GM23338 (cell line): ENCODE data around the gene NUP42. TPM values are rescaled to one million over a fixed set of nuclear protein-coding genes. Genes with fewer than 3 reads are reported as not detected.
"Not testable (repeated sequence)": the region's sequence is repeated elsewhere in the genome, so short reads cannot be mapped to it uniquely, and the experiment has no call there.

Experiments
- ATAC-seq: fragments of 200-7000 bp; cut with Tn5 transposase; 3 replicates; pipeline ENCODE4 v1.9.1; 2020
- DNase-seq: peaks from one replicate; pipeline ENCODE4 v3.0.0-alpha.2; 2015; ENCODE audit warnings: low spot score
- H2AFZ ChIP-seq: fragments of 200-600 bp; sonication (generic); 2 replicates; pipeline ENCODE4 v1.8.0; 2016; ENCODE audit warnings: antibody characterized with exemption, mild to moderate bottlenecking, moderate library complexity
- H3F3A ChIP-seq: fragments of 200-600 bp; sonication (generic); replicated peaks from 2 replicates; pipeline ENCODE4 v1.8.0; 2017; ENCODE audit warnings: antibody characterized with exemption, mixed run types, low read depth
- H3K27ac ChIP-seq: fragments of 200-600 bp; sonication (generic); 2 replicates; pipeline ENCODE4 v1.6.1; 2016; ENCODE audit warnings: low read depth
- H3K27me3 ChIP-seq: fragments of 200-600 bp; sonication (generic); 2 replicates; pipeline ENCODE4 v1.8.0; 2016; ENCODE audit warnings: mild to moderate bottlenecking, mixed run types, moderate library complexity; ENCODE audit not compliant: insufficient read depth
- H3K36me3 ChIP-seq: fragments of 200-600 bp; sonication (generic); 2 replicates; pipeline ENCODE4 v1.8.0; 2016; ENCODE audit warnings: mild to moderate bottlenecking; ENCODE audit not compliant: insufficient read depth
- H3K4me1 ChIP-seq: fragments of 200-600 bp; sonication (generic); 2 replicates; pipeline ENCODE4 v1.8.0; 2016; ENCODE audit warnings: mild to moderate bottlenecking, moderate library complexity; ENCODE audit not compliant: insufficient read depth
- H3K4me2 ChIP-seq: fragments of 200-600 bp; sonication (generic); 2 replicates; pipeline ENCODE4 v1.7.1; 2017; ENCODE audit warnings: mixed run types
- H3K4me3 ChIP-seq: fragments of 200-600 bp; sonication (generic); 2 replicates; pipeline ENCODE4 v1.6.1; 2016; ENCODE audit warnings: mixed run types
- H3K79me2 ChIP-seq: fragments of 200-600 bp; sonication (generic); replicated peaks from 2 replicates; pipeline ENCODE4 v1.8.0; 2017; ENCODE audit warnings: mild to moderate bottlenecking; ENCODE audit not compliant: insufficient read depth
- H3K9me2 ChIP-seq: fragments of 200-600 bp; sonication (generic); 2 replicates; pipeline ENCODE4 v1.8.0; 2017; ENCODE audit not compliant: insufficient read depth
- H4K20me1 ChIP-seq: fragments of 200-600 bp; sonication (generic); replicated peaks from 2 replicates; pipeline ENCODE4 v1.8.0; 2017; ENCODE audit warnings: mild to moderate bottlenecking; ENCODE audit not compliant: insufficient read depth
- H3K27ac Mint-ChIP-seq: 2 replicates; pipeline ENCODE4 v1.8.0; 2020; ENCODE audit warnings: inconsistent platforms, mild to moderate bottlenecking, moderate library complexity, mixed read lengths
- H3K27me3 Mint-ChIP-seq: 3 replicates; pipeline ENCODE4 v1.8.0; 2022; ENCODE audit warnings: low read depth, mild to moderate bottlenecking, moderate library complexity, mixed read lengths, inconsistent platforms; ENCODE audit not compliant: insufficient read depth, poor library complexity
- H3K36me3 Mint-ChIP-seq: 3 replicates; pipeline ENCODE4 v1.8.0; 2021; ENCODE audit warnings: low read depth, mild to moderate bottlenecking, inconsistent platforms, moderate library complexity, mixed read lengths
- H3K4me1 Mint-ChIP-seq: 3 replicates; pipeline ENCODE4 v1.8.0; 2020; ENCODE audit warnings: mild to moderate bottlenecking, inconsistent platforms, mixed read lengths
- H3K4me3 Mint-ChIP-seq: 3 replicates; pipeline ENCODE4 v1.8.0; 2021; ENCODE audit warnings: moderate library complexity, mild to moderate bottlenecking, inconsistent platforms, mixed read lengths
- H3K9me3 Mint-ChIP-seq: 3 replicates; pipeline ENCODE4 v1.8.0; 2020; ENCODE audit warnings: moderate library complexity, mild to moderate bottlenecking, inconsistent platforms, mixed read lengths
- CREB1 ChIP-seq: fragments of 250-450 bp; sonication (Bioruptor Pico); IDR thresholded peaks from 2 replicates; pipeline ENCODE4 v1.5.0; 2020; ENCODE audit warnings: low read depth, mild to moderate bottlenecking, moderate library complexity
- CTCF ChIP-seq, 2 experiments: fragments of 200-600 bp in 1 of 2; sonication (generic) in 1 of 2; conservative IDR thresholded peaks; 2 replicates each; pipeline versions ENCODE4 v1.5.1 to v1.6.1; 2016 to 2017; ENCODE audit warnings: antibody characterized with exemption in 2 of 2, low read depth in 2 of 2, mild to moderate bottlenecking in 2 of 2, moderate library complexity in 1 of 2
- ETS1 ChIP-seq: IDR thresholded peaks from 2 replicates; pipeline ENCODE4 v1.6.1; 2016; ENCODE audit warnings: antibody characterized with exemption
- EZH2 ChIP-seq: fragments of 200-600 bp; sonication (generic); IDR thresholded peaks from one replicate; pipeline ENCODE4 v1.8.0; 2017; ENCODE audit warnings: antibody characterized with exemption, mild to moderate bottlenecking, low read depth; ENCODE audit not compliant: unreplicated experiment
- POLR2AphosphoS5 ChIP-seq: IDR thresholded peaks from 2 replicates; pipeline ENCODE4 v1.6.1; 2016; ENCODE audit warnings: antibody characterized with exemption, low read depth
- STAT1 ChIP-seq: IDR thresholded peaks from one replicate; pipeline ENCODE4 v1.6.1; 2016; ENCODE audit warnings: antibody characterized with exemption; ENCODE audit not compliant: unreplicated experiment
- ZNF114 ChIP-seq: fragments of 250-450 bp; sonication (Bioruptor Pico); IDR thresholded peaks from 2 replicates; pipeline ENCODE4 v1.5.0; 2020; ENCODE audit warnings: mild to moderate bottlenecking, moderate library complexity
- polyA plus RNA-seq: library from polyadenylated mRNA; unstranded; fragments of >200 nt; fragmentation: Nextera tagmentation; extraction: Ambion mirVana; gene quantifications from 2 replicates; pipeline ENCODE4 v1.2.1, GENCODE V29; 2016
- total RNA-seq: library from RNA; depleted of rRNA; stranded (reverse); fragments of >200 nt; shearing (Covaris generic); gene quantifications from 2 replicates; pipeline ENCODE4 v1.2.3, GENCODE V29; 2014
- TF ChIP-seq, protein P1 (sequence below): IDR thresholded peaks from one replicate; pipeline ENCODE4 v1.6.1; 2018; ENCODE audit warnings: antibody characterized with exemption; ENCODE audit not compliant: unreplicated experiment

The NUP42 gene
- total and polyA plus RNA-seq, 2 experiments from 2014 or later, result 39.1 to 42.7 TPM

GRCh38 chr7:23185980-23186379 lies 4.1 kb downstream of the NUP42 start (continued):
- TF ChIP-seq POLR2AphosphoS5, result no peak
- no peak for TF ChIP-seq STAT1
- no peak for TF ChIP-seq ETS1
- TF ChIP-seq, protein P1, sequence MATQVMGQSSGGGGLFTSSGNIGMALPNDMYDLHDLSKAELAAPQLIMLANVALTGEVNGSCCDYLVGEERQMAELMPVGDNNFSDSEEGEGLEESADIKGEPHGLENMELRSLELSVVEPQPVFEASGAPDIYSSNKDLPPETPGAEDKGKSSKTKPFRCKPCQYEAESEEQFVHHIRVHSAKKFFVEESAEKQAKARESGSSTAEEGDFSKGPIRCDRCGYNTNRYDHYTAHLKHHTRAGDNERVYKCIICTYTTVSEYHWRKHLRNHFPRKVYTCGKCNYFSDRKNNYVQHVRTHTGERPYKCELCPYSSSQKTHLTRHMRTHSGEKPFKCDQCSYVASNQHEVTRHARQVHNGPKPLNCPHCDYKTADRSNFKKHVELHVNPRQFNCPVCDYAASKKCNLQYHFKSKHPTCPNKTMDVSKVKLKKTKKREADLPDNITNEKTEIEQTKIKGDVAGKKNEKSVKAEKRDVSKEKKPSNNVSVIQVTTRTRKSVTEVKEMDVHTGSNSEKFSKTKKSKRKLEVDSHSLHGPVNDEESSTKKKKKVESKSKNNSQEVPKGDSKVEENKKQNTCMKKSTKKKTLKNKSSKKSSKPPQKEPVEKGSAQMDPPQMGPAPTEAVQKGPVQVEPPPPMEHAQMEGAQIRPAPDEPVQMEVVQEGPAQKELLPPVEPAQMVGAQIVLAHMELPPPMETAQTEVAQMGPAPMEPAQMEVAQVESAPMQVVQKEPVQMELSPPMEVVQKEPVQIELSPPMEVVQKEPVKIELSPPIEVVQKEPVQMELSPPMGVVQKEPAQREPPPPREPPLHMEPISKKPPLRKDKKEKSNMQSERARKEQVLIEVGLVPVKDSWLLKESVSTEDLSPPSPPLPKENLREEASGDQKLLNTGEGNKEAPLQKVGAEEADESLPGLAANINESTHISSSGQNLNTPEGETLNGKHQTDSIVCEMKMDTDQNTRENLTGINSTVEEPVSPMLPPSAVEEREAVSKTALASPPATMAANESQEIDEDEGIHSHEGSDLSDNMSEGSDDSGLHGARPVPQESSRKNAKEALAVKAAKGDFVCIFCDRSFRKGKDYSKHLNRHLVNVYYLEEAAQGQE, result no peak
- TF ChIP-seq EZH2, result no peak
- no peak for TF ChIP-seq ZNF114 (CRISPR knock-in tag)

DNA sequence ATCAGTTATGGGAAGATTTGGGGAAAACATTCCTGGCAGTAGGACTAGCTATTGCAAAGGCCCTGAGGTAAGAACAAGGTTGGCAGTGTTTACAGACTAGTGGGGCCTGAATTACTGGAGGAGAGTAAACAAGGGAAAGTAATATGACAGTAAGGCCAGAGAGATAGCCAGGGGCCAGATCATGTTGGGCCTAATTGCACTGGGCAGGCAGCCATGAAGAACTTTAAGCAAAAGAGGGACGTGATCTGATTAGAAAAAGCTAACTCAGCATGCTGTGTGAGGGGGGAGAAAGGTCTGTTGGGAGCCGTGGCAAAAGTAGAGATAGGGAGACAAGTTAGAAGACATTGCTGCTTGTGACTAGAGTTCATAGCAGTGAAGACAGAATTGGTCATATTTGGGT lies 9.2 kb downstream of the NUP42 start:
- no peak for ATAC-seq

GRCh38 chr7:23193650-23194227 lies 11.9 kb downstream of the NUP42 start:
- peaks cover 14% of the 10 kb centered on the region for H3K36me3 ChIP-seq
- H3K27me3 Mint-ChIP-seq, result not testable (repeated sequence)

More for the DNA sequence above, 9.2 kb downstream of the NUP42 start:
- Histone ChIP-seq H3K4me1 (no peaks in the 10 kb centered on the region), H4K20me1 (0 out of 2 replicates have a peak, but pooled peaks cover 3% of the 10 kb centered on the region), H3K79me2 (peaks cover 12% of the 10 kb centered on the region), H3K4me3 (no peak overlapping the region), H3K27me3 (no peaks in the 10 kb centered on the region), H3K4me2 (no peak overlapping the region), H3K9me2 (no peaks in the 10 kb centered on the region), H3F3A (no peaks in the 10 kb centered on the region), H3K36me3 (peaks cover 30% of the 10 kb centered on the region), H3K27ac (no peak overlapping the region), H2AFZ (no peak overlapping the region)
- no peaks in the 10 kb centered on the region for H3K9me3 Mint-ChIP-seq
- no peaks in the 10 kb centered on the region for H3K4me1 Mint-ChIP-seq
- peaks cover 62% of the 10 kb centered on the region for H3K36me3 Mint-ChIP-seq
- peaks cover 2% of the 10 kb centered on the region for H3K27me3 Mint-ChIP-seq
- no peak overlapping the region for H3K27ac Mint-ChIP-seq
- no peak overlapping the region for H3K4me3 Mint-ChIP-seq
- TF ChIP-seq CREB1 (CRISPR knock-in tag), result no peak
- no peak for TF ChIP-seq POLR2AphosphoS5
- TF ChIP-seq CTCF (conservative IDR thresholded peaks at IDR 0.05; ENCODE audit: low read depth in 2 of 2), result no peak
- no peak for TF ChIP-seq ETS1
- no peak for DNase-seq

More at GRCh38 chr7:23193650-23194227, 11.9 kb downstream of the NUP42 start:
- not testable (repeated sequence) for H3K9me2 ChIP-seq, H3F3A ChIP-seq, H3K4me1 ChIP-seq, H3K4me2 ChIP-seq, H3K9me3 Mint-ChIP-seq, H3K27ac ChIP-seq, H2AFZ ChIP-seq, H4K20me1 ChIP-seq, H3K4me3 ChIP-seq, H3K27ac Mint-ChIP-seq, H3K4me3 Mint-ChIP-seq, DNase-seq, H3K79me2 ChIP-seq, H3K4me1 Mint-ChIP-seq, H3K27me3 ChIP-seq
- ATAC-seq, result peak; percentile 39; the same call in 2 of the 3 replicates
- H3K36me3 Mint-ChIP-seq, result peaks cover 58% of the 10 kb centered on the region
